DMS153 treated with DMSO at 0.1 percent for 48 hours (cell line): ENCODE measurements around the gene CALHM1.

ENCODE experiments used
- DNase-seq: peaks from one replicate; lab custom pipeline; 2025; ENCODE audit not compliant: unreplicated experiment; lab: John Stamatoyannopoulos, UW

The CALHM1 gene

DNA sequence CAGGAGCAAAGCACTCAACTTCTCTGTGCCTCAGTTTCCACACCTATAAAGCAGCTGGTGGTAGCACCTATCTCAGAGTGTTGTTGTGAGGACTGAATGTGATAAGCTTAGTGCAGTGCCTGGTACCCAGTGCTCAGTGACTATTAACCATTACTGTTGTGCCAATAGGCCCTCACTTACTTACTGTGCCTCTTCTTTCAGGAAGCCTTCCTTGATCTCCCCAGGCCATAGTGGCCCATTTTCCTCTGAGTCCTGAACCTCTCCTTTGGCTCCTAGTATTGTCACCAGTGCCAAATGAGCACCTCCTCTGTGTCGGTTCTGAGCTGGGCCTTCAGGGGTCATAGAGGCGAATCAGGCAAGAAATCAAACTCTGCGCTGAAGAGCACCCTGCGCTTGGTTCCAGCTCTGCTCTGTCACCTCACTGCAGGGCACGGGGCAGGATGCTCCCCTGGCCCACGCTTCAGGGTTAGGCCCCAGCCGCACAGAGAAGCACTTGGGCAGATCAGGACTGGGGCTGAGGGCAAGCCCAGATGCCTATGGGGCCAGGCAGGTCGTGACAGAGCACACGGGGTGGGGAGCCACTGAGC, 2.5 kb downstream of the CALHM1 start:
- DNase-seq, result no peak

DNA sequence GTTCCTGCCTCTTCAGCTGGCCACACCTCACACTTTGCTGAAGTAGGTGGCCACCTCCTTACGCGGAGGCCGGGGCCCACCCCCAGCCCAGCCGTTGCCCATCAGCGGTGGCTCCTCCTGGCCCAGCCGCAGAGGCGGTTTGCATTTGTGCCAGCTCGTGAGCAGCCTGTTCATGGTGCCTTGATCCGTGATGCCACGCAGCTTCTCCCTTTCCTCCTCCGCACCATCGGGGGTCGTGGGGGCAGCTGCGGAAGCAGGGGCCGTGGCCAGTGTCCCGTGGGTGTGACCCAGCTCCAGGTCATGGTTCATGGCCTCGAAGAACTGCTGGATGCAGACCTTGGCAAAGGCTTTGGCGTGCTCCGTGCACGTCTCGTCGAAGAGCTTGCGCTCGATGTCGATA, 3.5 kb downstream of the CALHM1 start:
- DNase-seq, result no peak

DNA sequence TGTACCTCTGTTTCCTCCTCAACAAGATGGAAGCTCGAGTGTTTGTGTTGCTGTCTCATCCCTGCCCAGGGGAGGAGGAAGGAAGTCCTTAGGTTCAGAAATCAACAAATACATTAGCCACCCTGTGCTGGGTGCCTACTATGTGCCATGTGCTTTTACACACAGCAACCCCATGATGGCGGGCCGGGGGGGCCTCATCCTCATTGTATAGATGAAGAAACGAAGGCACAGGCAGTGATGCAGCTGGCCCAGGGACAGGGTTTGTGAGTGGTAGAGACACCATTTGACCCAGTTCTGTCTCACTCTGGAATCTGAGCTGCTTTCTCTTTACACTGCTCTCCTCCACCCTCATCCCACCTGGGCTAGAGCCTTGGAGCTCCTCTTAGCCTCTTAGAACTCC, 4.7 kb downstream of the CALHM1 start:
- DNase-seq, result no peak

DNA sequence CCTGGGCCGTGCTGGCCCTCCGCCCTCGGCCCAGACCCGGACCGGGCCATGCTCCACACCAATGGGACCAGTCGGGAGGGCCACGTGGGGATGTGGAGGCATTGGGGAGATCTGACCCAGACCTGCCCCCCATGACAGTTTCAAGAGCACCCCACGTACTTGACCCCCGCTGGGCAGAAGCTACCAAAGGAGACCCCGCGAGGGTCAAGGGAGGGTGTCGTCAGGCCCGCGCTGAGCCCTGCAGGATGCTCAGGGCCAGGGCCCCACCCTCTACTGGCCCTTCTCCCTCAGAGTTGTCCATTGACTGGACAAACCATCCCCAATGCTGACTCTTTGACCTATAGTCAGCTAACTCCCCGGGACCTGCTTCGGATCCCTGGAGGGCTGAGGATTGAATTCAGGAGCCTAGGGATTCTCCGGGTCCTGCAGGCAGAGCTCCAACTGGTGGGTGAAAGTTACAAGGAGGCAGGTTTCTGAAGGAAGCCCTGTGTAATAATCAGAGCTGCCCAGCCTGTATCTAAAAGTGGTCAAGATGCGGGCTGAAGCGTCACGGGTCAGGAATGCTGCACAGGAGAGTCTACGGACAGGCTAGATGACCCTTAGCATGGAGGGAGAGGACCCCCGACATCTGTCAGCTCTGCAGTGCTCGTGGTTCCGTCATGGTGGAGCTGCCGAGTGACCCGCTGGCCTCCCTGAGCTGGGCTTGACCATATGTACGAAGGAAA, 6.0 kb downstream of the CALHM1 start:
- DNase-seq, result no peak

DNA sequence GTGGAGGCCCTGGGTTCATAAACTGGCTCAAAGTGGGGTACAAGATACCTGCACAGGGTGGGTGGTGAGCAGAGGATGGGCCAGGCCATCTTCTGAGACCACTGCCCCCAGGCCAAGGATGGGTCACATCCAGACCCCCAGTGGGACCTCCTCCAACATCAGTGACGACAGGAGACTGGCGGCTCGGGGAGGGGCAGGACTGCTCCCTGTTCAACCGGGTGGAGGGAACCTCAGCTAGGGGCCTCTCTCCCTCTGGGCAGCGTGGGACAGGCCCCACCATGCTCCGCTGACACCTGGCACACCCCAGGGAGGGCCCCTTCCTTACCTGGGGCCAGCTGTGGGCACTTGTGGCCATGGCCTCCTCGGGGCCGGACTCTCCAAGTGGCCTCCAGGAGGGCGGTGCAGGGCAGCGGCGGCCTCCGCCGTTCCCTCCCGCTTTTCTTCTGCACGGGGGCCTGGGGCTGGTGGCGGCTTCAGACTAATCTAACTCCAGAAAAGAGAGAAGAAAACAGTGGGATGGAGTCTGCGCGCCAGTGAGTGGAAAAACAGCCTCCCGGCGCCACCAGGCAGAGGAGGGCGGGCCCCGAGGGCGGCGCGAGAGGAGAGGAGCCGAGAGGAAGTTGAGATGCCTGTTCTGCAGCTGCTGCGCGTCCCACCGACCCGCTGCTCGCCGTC, 6.7 kb downstream of the CALHM1 start, which contains the start of gene CALHM2:
Gene CALHM2, minus strand, starts transcription at position 540 of the 675 bp plus-strand sequence. CDS start 2,429 bp downstream, outside the sequence.
- peak; percentile 9 for DNase-seq

DNA sequence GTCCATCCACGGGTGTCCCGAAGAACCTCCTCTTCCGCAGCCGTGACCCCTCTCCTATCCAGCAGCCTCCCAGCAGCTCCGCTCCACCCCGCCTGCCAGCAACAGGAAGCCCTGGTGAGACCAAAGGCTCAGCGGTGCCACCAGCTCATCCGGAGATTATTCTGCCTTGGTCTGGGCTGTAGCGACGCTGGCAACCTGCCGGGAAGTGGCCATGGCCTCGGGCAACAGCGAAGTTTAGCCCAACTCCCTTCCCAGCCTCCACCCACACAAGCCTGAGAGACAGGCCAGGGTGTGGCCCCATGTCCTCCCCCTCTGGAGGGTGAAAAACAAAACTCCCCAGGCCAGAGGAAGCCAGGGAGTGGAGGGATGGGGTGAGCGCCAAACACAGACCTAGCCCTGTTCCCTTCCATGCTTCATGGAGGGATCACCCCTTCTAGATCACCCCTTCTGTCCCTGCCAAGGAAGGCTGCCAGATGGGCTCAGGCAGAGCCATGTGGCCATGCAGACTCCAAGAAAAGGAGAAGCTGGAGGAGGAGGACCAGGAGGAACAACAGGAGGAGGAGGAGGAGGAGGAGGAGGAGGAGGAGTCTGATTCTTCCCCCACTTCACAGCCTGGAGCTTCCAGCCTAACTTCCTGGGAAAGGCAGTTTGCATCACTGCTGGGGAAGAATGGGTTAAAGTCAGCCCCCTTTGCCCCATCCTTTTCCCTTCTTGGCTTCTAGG, 7.4 kb downstream of the CALHM1 start:
- peak; percentile 29 for DNase-seq

DNA sequence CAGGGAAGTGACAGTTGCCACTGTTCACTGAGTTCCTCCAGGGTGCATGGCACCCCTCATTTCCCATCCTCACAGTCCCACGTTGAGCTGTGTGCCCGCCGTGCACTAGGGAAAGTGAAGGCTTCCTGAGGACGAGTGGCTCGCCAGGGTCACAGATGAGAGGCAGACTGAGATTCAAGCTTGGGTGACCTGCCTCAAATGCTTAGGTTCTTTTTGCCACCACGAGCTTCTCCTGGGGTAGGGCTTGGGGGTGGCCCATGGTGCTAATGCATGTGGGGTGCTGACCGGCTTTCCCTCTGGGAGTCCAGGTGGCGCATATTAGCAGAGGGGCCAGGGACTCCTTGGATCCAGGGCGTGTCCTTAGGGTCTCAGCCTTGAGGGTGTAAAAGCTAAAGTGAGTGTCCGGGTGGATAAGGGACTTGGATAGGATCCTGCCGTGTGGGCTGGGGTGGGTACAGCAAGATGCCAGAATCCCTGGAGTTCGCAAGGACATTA, 8.5 kb downstream of the CALHM1 start:
- DNase-seq, result no peak

DNA sequence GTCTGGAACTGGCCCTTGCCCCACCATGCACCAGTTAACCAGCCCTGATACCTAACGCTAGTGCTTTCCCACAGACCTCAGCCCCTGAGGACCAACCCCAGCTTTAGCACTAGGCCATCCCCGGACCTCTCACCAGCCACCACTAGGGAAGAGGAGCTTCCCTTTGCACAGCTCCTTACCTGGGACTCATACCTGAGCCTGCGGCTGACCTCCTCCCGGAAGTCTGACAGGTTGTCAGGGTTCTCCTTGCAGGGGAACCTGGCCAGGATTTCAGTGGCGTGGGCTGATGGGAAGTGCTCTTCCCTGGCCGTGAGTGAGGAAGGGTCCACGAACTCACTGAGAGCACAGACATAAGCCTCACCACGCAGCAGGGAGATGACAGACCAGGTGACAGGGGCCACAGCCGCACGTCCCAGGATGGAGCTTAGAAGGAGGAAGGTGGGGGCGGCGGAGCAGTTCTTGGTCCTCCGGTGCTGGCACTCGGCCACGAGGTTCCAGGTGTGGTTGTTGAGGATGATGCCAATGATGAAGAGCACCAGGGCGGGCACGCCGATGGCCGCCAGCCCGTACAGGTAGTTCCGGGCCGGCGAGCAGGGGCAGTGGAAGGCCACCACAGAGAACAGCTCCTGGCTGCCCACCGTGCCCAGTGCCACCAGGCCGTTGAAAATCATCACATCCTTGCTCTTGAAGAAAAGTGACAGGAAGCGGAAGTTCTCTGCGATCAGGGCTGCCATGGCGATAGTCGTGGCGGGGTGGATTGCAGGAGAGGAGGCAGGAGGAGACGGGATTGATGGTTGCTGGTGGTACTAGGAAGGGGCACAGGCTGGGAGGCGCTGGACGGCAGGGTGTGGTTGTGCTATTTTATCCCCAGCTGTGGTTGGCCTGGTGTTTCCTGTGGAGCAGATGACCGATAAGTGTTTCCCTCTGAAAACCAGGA, 9.2 kb downstream of the CALHM1 start:
- no peak for DNase-seq

DNA sequence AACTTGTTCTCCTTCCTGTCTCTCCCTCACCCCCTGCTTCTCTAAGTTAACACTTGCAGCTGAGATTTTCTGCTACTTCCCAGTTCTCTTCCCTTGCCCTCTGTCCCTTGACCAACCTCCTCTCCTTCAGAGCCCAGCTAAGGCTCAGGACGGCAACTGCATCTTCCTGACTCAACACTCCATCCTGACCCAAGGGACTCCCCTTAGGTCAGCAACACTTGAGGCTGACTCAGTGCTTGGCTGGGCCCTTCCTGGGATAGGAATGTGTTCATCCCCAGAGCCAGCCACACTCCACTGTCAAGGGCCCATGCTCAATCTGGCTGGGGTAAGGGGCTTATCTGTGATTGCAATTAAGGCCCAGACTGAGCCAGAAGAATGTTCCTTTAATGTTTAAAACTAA, 10.0 kb downstream of the CALHM1 start:
- no peak for DNase-seq

DNA sequence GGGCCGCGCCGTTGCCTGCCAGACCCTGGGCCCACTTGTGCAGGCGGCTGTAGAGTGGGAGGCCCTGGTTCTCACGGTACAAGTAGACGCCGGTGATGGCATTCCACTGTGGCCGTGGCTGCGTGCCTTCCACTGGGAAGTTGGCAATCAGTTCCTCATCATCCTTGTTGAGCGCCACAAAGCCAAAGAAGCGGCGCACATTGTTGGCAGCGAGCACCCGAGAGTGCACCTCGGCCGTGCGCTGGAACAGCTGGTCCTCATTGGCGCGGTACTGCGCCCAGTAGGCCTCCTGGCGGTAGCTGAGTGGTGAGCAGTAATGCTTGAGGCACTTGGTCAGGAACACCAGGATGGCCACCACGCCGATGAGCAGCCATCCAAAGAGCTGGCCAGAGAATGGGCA, 11.5 kb downstream of the CALHM1 start:
- DNase-seq, result no peak

DNA sequence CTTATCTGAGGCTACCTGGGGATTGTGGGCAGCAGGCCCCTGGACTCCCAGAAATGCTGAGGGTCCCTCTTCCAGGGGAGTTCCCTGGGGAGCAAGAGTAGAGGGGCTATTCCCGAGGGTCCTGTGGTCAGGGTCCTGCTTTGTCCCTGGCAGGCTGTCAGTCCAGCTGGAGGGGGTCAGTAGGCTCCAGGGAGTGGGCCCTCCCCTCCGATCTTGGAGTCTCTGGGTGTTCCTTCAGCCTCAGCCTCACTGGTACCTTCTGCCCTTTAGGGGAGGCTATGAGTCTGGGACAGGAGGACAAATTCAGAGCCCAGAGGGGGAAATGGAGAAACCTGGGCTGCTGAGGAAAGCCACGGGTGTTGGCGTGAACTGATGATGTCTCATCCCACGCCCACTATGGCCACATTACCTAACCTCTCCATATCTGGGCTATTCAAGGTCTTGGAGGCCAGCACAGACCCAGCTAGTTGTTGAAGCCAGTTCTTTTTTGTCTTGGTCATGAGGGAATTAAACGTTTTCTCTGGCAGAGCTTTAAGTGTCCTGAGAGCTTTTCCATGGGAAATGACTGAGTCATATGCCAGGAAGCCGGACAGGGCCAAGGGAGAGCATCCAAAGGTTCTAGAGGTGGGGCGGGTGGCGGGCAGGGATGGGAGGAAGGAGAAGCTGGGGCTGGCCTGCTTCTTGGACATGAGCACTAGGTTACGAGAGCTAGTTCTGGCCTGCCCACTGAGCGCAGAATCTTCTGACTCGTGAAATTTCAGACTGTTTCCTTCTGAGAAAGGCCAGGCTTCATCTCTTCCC, 12.7 kb downstream of the CALHM1 start:
- no peak for DNase-seq

DNA sequence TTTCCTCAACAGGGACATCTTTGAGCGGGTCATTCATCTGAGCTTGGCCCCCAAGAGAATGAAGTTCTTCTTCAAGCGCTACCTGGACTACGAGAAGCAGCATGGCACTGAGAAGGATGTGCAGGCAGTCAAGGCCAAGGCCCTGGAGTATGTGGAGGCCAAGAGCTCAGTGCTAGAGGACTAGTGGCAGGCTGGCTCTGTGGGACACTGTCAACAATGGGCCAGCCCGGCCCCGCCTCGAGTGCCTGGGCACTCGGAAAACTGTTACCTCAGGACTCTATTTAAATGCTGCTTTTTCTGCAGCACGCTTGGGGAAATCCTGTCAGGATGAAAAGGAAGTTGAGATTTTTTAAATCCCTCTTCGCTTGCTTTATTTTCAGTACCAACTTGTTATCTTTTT, 13.3 kb downstream of the CALHM1 start:
- DNase-seq, result no peak

DNA sequence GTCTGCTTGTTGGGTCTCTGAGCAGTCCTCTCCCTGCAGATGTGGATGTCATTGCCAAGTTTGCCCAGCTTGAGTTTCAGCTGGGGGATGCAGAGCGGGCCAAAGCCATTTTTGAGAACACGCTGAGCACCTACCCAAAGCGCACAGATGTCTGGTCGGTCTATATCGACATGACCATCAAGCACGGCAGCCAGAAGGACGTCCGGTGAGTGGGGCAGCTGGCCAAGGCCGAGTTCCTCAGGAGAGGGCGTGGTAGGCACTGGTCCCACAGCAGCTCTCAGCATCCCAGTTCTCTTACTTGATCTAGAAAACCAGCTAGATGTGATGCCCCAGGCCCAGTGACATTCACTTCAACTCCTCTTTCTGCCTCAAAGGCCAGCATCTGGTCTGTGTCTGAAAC, 14.2 kb downstream of the CALHM1 start:
- DNase-seq, result no peak

DNA sequence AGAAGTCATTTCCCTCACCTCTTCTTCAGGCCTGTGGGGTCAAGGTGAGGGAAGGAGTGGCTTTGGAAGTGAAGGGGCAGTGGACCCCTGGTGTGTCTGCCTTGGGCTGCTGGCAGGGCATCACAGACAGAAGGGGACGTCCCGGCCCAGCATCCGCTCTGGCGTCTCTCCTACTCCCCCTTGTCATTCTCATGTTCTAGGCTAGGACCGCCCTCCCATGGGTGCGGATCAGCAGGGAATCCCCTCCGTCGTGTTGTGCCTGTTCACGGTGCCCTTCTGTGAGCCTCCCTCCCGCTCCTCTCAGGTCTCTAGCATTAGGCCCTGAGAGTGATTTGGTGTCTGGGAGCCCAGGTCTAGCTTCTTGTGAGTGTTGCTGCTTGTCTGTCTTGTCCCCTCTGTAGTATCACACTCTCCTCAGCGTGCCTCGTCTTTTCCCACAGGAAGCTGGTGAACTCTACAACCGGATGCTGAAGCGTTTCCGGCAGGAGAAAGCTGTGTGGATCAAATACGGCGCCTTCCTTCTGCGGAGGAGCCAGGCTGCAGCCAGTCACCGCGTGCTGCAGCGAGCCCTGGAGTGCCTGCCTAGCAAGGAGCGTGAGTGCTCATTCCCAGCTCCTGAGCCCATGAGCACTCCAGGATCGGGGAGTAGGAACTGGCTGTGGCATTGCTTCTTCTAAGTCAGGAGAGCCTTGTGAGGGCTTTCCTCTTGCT, 15.1 kb downstream of the CALHM1 start:
- no peak for DNase-seq

DNA sequence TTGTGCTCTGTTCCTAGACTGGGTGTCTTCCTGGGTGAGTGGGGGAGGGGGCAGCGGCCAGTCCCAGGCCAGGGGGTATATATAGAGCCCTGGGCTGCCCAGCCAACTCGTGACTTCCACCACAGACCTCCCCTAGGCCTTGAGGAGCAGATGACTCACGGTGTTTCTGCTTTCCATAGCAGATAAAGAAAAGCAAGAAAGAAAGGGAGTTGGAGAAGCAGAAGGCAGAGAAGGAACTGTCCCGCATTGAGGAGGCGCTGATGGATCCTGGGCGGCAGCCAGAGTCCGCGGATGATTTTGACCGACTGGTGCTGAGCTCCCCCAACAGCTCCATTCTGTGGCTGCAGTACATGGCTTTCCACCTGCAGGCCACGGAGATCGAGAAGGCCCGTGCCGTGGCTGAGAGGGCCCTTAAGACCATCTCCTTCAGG, 16.7 kb downstream of the CALHM1 start:
- no peak for DNase-seq

DNA sequence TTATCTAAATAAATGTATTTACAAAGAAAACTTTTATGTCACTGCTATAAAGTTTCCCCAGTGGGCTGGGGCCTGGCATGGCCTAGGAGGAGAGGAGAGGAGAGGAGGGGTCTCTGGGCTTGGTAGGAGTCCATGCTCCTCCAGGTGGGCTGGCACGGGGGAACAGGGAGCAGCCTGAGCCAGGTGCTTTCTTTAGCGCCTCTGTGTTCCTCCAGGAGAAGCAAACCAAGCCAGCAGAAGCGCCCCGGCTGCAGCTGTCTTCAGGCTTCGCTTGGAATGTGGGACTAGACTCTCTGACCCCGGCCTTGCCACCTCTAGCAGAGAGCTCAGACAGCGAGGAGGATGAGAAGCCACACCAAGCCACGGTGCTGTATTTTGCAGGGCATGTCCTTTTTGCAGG, 17.1 kb downstream of the CALHM1 start:
- DNase-seq, result no peak

DNA sequence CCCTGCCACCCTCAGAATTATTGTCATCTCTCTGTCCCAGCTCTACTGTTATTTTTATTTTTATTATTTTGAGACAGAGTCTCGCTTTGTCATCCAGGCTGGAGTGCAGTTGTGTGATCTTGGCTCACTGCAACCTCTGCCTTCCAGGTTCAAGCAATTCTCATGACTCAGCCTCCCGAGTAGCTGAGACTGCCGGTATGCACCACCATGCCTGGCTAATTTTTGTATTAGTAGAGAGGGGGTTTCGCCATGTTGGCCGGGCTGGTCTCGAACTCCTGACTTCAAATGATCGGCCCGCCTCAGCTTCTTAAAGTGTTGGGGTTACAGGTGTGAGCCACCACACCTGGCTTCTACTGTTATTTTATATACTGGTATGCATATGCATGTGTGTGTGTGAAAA, 17.5 kb downstream of the CALHM1 start:
- no peak for DNase-seq

DNA sequence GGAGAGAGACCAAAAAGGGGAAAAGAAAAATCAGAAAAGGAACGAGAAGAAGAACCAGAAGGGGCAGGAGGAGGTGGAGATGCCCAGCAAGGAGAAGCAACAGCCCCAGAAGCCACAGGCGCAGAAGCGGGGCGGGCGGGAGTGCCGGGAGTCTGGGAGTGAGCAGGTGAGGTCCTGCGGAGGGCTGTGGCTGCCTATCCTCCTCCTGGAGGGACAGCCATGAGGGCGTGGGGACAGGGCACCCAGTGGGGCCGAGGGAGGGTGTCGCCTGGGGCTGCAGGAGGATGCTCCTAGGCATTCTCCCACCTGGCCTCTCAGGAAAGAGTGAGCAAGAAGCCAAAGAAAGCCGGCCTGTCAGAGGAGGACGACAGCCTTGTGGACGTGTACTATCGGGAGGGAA, 18.3 kb downstream of the CALHM1 start:
- DNase-seq, result no peak

DNA sequence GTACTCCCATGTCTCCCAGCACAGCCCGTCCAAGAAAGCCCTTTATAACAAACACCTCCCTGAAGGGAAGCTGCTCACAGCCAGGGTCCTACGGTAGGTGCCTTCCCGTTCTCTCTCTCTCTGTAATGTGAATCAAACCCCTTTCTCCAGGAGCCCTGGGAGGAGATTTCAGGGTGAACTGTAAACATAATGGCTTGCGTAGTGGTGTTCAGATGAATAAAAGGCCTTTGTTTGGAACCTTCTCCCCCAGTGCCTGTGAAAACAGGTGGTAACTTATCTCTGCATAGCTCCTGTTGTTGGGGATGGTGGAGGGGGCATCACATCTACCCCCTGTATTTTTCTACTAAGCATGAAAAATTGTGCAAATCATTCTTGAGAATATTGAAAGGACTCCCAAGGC, 18.9 kb downstream of the CALHM1 start:
- DNase-seq, result no peak
